ENCODE data around the gene DLX2.

DLX2 gene

DNA sequence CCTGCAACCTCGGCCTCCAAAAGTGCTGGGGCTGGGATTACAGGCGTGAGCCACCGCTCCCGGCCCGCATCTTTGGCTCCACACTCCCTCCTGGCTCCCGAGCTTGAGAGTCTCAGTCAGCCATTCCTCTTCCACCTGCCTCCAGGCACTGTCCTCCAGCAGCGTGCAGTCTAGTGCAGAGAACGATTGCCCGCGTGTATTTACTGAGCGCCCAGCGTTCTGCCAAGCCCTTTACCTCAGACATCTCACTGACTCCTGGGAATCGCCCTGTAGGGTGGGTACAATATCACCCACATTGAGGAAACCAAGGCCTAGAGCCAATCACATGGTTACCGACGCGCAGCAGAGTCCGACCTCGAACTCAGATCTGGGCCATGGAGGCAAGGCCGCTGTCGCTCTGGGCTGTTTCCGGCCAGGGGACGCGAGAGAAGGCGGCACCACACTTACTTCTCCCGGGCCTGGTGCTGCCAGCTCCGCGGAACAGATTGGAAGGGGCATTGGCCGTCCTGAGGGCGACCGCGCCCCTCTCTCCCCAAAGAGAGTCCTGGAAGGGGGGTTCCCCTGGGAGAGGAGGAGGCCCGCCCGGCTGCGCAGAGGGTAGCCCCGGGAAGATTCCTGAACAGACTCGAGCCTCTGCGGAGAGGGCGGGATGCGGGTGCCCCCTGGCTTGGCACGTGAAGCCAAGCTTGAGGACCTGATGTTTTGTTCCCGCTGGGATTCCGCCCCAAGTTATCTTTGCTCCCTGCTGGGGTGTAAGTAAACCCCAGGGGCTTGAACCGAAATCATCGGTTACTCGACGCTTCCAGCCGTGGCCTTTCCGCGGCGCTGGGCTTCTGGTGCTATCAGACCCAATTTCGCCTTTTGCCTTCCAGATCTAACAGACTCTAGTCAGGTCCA lies 5.2 kb upstream of the DLX2 start:
- no peak for DNase-seq

DNA sequence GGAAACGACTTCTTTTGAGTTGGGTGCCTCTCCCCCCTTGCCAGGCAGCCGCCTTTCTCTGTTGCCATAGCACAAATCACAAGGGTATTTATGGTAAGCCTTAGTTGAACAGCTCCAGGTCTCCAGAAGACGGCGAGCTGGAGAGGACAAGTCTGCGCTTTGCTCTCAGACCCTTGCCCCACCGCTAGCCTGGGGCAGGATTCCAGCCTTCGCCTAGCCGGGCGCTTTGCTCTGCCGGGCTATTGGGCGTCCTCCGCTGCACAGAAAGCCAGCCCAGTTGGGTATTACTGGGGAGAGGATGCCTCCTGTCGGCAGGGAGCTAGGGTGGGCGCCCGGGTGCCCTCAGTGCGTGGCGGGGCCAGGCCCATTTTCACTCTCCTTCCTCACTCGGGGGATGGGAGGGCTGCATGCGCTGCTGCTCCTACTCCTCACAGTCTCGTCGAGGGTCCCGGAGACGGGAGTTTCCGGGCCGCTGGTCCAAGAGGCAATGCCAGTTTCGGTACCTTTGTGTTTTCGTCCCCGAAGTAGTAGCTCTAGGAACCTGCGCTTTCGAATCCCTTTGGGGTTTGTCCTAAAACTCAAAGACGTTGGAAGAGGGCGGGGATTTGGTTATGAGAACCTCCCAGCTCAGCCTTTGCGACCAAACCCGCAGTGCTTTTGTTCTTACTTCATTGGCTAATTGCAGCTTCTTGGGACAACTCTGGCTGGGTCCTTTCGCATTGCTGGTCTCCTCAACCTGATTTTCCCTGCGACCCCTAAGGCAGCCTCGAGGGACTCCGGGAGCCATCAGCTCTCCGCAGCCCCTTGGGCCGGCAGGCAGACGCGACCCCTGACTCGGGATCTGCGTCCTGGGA lies 3.6 kb upstream of the DLX2 start:
- DNase-seq: peak; percentile 47

DNA sequence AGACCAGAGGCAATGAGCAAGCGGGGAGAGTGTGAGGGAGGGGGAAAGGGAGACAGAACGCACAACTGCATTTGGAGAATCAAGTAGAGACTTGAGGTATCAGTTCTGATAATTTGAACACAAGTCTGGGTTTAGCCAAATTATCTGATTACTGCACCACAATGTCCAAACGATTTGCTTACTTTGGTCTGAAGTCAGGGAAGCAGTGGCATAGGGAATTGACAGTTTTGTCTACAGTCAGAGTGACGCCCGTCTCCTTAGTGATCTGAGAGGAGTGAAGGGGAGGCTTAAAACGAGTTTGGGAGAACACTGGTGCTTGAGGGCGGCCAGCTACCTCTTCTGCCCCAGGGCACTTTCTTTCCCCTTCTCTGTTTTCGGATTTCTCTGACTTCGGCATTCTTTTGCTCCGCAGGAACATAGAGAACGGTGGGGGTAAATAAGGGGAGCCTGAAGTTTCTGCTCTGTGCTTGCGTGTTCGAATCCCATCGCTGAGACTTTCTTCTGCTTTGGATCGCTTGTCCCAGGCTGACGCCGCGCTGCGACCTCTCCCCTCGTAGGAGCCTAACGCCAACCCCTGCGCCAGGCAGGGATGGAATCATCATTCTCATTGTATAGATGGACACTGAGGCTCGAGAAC lies 2.9 kb upstream of the DLX2 start:
- no peak for DNase-seq

DNA sequence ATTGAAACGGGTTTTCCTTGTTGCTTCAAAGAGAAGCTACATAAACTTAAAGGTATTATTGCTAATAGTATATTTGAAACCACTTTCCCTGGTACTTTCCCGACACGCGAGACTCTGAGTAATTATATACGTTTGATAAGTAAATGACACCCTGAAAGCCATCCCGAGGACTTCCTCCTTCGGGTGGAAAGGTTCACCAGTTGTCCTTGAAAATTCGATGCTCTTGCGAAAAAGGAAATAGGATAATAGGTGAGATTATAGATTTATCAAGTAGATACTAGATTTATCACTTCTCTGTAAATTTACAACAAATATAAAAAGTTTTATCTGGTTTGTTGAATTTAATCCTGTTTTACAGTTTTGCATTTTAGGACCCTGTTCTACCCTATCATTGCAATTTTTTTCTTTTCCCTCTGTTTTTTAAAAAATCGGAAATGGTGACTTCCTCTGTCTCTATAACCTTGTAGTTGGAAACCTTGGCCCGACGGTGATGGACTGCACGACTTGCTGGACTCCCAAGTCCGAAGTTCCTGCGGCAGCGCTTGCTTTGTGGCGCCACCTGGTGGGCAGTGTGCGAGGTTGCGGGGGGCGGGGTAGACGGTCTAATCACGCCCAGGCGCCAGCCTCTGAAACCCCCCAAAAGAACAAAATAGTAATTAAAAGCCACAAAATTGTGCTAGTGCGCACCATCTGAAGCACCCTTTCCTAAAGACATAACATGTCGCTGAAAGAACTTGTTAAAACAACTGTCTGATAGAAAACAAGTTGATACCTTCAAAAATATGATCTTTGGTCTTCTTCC lies 972 bp upstream of the DLX2 start:
- peak; percentile 77 for DNase-seq

DNA sequence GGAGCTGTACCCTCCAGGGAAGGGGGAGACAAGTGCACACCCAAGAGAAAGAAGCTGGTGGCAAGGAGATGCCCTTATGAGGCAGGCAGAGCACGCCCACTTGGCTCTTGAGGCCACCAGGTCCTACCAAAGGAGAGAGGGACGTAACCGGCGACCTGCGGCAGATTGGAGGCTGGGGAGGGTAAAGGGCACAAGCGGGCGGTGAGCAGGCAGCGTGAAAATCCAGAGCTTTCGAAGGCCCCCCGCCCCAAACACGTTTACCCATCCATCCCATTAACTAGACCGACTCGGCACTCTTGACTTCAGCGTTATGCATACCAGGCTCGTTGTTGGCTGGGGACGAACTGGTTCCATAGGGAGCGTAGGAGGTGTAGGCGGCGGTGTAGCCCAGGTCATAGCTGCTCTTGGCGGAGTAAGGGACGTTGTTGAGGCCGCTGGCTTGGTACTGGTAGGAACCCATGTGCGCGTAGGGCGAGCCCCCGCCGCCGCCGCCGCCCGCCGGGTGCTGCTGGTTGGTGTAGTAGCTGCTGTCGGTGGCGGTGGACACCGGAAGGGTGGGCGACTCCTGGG lies 794 bp downstream of the DLX2 start:
- DNase-seq: no peak

DNA sequence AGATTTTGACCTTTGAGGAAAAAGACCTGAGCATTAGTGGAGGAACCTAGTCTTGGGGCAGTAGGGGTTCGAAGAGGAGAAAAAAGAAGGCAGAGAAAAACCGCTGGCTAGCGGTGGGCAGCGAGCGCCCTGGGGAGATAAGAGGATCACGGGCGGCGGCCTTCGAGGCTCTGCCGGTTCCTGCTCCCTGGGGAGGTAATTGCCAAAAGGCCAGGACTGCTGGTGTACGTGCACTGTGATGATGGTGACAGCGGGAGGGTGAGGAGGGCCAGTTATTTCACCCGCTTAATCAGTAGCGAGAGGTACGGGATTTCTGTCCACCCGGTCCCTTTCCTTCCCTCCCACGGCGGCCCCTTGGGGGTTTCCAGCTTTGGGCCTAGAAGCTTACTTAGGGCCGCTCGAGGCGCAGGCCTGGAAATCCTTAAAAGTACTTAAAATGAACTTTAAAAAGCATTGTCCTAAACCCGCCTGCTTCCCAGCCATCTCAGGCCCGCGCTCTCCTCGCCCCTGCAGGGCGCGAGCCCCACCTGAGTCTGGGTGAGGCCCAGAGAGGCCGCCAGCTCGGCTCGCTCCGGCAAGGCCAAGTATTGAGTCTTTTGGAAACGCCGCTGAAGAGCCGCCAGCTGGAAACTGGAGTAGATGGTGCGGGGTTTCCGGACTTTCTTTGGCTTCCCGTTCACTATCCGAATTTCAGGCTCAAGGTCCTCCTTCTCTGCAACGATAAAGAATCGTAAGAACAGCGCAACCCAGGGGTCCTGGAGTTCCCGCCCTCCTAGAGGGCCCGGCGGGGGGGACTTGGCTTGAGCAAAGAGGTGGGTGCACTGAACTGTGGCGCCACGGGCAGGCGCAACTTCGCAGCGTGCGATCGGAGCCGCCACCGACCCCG lies 1.5 kb downstream of the DLX2 start:
- no peak for DNase-seq

DNA sequence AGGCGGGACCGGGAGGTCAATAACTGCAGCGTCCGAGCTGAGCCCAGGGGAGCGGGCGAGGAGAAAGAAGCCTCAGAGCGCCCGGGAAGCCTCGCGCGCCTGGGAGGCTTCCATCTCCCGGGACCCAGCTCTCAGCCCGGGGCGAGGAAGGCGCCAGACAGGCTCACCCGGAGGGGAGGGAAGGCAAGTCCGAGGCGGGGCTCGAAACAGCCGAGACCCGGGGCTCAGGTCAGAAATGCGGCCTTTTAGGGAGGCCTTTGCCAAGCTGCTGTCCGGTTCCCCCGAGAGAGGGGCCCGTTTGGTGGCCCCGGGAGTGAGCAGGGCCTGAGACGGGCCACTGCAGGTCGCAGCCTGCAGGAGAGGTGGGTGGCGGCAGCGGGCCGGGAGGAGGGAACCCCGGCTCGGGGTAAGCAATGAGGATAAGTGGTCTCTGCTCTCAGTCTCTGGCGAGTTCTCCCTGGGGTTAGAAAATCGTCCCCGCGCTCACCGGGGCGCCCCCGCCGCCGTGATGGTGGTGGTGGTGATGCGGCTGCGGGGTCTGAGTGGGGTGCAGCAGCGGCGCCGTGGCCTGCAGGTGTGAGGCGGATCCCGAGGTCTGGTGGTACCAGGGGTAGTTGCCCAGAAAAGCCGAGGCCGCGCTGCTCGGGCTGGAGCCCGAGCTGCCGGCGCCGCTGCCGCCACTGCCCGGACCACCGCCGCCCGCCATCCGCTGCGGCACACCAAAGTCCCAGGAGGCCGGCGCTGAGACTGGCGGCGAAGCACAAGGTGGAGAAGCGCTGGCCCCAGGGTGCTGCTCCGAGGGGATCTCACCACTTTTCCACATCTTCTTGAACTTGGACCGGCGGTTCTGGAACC lies 2.4 kb downstream of the DLX2 start:
- DNase-seq: no peak

DNA sequence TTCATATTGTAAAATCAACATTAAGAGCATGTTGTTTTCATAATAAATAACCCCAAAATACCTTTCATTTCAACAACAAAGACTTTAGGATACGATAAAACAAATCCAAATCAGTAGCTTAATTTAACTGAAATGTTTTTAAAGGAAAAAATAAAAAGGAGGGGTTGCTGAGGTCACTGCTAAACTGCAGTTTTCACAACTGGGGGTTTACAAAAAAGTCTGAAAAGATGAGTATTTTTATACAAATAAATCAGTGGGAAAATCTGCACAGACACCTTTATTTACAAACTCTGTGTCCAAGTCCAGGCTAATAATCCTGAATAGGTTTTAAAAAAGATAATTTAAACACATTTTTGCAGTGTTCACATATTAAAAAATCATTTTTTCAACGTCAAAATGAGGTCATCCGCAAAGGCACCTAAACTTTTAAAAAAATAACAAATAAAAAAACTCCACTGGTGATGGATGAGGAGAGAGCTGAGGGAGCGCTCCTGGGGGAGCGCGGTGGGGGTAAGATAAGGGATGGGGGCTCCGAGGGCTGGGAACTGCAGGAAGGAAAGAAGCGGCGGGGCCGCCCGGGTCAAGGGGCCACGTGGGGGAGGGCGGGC lies 3.1 kb downstream of the DLX2 start:
- DNase-seq: no peak

DNA sequence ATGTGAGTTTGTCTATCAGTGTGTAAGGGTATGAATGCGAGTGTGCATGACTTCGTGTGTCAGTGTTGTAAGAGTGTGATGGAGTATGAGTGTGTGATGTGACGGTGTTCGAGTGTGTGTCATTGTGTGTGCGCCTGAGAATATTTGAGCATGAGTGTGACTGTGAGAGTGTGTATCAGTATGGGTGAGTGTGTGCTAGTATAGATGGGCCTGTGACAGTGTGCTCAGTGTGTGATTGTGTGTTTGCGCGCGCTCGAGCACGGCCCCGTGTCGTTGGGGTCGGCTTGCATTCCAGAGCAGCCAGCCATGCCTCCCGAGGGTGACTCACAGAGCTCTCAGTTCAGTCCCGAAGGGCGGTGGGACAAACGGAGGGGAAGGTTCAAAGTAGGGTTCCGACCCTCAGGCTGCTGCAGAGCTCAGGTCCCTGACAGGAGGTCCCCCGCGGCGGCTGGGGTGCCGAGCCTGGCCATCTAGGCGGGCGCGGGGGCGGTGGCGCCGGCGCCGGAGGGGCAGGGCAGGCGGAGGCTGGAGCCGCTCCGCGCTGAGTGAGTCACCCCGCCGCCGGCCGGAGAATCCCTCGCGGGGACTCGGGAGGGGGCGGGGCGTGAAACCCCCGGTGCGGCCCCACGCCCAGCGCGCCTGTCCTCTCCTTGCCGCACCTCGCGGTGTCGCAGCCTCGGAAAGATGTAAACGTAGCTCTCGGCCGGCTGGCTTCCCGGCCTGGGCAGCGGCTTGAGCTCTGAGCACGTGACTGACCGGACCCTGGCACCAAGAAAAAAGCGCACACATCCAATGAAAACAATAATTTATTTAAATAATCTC lies 3.8 kb downstream of the DLX2 start:
- peak; percentile 66 for DNase-seq

DNA sequence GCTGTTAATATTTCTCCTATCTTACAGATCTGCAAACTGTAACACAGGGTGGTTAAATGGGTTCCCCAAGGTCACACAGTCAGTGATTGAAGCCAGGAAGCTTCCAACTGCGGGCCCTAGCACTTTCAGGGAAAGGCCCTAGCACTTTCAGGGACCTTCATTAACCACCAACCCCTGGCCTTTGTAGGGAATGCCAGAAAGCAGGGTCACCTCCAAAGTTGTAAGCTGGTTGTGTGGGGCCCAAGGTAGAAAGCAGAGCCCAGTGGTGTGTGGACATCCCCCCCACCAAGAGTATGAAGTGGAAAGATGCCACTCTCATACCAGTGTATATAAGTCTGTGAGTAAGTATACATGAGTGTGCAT lies 4.4 kb downstream of the DLX2 start:
- DNase-seq: no peak

DNA sequence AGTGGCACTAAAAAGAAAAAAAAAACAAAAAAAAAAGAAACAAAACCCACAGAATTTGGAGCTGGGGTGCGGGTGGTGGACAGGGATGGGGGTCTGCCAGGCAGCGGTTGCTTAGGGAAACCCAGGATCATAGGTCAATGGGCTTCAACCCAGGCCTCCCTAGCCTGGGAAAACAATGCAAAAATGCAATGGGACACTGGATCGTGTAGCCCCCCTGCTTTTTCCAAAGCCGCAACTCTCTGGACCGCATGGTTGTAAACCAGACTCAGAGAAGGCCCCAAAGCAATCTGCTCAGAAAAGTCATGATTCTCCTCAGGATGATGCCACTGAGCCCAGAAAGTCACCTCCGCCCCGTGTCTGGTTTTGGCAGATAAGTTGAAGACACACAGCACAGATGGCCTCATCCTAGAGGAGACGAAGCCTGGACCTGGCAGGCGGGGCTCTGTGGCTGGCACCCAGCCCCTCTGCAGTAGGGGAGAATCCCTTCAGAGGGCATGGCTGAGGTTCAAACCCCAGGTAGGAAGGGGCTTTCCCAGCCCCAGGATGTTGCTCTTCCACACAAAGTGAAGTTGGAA lies 5.1 kb downstream of the DLX2 start:
- DNase-seq: no peak

DNA sequence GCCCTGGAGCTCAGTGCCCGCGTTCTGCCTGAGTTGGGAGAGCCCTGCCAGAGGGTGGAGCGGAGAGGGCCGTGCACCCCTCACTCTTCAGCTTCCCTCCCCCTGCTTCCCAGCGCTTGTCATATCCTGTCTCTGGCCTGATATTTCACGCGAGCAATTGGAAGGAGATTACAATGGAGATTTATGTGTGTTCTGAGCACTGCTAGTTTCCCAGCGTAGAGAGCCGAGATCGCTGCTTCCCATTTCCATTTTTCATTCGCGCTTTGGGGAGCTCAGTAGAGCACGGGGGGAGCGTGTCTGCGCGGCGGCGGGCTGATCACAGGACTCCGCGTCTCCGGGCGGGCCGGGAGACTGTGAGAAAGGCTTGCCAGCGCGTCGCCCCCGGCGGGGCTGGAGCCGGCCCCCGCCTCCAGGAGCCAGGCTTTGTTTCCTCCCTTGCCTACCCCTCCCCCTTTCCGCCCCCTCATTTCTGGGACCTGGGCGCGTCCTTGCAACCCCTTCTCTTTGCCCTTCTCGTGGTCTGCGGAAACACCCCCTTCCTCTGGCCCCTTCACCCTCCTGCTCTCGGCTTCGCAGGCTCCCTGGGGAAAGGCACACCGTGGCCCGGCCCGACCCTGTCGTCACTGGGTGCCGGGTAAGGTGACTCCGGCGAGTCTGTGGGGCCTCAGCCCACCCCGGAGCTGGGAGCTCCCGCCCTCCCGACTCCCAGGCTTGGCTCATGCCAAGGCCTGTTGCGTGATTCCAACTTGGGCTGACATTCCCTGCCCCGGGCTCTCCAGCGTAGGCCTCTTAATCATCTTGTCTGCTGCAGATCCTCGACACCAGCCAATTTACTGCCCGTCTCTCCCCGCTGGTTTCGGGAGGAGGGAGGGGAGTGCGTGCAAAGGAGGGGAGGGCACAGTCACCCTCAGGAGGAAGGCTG lies 5.8 kb downstream of the DLX2 start:
- peak; percentile 52 for DNase-seq

DNA sequence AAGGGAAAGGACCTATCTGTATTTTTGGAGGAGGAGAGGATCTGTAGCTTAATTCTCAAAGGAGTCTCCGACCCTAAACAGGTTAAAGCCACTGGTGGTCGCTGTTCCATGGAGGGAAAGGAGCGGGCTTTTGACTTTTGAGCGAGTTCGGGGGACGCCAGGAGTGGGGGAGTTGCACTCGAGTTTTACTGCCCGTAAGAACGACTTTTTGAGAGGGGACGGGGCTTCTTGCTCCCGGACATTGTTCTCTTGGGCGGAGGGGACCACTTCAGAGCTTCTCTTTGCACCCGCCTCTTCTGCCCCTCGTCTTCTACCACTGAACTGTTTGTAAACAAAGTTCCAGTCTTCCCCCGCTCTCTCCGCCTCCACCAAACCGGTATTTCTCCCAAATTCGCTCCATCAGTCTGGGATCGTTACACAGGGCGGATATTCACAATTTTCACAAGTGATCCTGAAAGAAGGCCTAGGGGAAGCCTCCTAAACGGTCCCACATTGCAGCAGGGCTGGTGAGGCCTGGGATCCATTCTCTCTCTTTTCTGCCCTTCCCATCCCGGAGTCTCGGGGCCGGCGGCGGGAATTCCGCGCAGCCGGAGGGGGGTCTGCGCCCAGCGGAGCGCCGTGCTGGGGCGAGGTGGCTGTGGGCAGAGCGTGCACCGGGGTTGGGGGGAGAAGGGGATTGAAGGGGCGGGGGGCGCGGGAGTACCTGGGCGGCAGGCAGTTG lies 6.6 kb downstream of the DLX2 start:
- DNase-seq: no peak

DNA sequence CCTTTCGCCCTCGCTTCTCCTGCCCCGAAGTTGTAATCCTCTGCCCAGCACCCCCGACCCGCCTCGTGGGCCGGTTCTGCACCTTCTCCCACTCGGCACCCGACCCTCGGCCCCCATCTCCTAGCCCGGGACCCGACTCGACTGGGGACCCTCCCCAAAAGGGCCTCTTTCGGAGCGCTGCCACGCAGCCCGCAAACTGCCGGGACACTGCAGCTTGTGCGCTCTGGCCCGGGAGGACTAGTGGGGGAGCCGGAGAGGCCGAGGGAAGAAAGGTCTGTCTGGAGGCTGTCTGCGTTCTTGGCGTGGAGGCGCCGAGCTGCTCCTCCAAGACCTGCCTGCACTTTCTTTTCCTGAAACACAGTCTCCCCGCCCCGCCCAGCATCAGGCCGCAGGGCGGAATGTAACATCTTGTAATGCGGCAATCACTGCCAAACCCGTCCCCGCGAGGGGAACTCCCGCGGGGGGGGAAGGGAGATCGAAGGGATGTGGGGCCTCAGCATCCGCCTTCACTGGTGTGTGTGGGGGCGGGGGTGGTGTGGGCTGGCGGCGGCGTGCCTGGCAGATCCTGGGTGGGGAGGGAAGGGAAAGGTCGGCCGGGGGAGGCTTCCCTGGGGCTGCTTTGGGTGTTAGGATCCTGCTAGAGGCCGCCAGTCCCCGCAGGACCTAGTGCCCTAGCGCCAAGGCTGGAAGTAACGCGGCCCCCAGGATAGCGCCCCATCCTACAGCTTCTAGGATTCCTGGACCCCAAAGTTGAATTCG lies 7.4 kb downstream of the DLX2 start:
- peak; percentile 66 for DNase-seq

DNA sequence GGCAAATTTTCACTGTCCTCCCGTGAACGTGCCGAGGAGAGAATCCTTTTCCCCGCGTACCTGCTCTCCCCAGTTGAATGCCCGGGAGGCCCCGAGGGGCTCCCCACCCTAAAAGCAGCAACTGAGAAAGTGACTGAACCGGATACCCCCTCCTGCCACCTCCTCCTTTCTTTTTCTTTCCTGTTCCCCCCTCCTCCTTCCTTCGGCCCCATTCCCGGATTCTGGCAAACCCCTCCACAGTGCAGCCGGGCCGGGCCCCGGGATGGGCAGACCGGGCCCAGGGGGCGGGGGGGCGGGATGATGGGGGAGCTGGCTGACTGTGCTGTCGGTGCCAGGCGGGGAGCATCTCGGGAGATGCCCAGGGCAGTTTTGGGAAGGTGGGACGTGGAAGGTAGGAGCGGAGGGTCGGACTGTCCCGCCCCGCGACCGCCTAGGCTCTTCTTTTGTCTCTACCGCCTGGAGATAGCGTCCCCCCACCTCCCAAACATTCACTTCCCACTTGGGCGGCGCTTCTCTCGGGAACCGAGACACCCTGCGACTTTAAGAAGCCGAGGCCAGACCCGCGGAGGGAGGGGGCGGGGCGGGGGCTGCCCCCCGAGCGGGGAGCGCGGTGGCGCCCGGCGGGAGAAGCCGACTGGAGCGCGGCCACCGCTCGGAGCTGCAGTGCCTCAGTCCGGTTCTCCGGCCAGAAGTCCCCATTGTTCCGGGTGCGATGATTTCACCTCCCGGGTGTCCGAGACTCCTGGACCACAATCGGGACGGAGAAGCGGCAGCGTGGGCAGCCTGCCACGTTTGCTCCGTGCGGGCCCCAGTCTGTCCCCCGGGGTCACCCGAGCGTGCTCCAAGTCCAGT lies 8.2 kb downstream of the DLX2 start:
- DNase-seq: peak; percentile 22
